ENCODE measurements around the gene SHLD1.

SHLD1 gene

GRCh38 chr20:5908981-5909380 lies 158.8 kb downstream of the SHLD1 start:
- no peak for DNase-seq

DNA sequence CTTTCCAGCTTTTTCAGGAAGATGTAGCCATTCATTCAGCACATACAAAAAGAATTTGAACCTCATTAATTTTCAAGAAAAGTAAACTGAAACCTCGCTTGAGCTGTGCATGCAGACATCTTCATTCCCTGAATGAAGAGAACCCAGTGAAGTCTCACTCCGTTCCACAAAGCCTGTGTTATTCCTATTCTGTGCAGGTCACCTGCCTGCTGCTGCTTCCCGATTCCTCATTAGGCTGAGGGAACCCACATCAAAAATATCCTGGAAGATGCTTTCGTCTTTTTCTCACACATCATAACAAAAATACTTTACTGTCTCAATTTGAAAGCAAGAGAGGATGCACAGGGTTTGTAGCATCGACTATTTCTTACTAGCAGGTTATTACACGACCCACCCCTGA lies 160.0 kb downstream of the SHLD1 start:
- no peak for DNase-seq

DNA sequence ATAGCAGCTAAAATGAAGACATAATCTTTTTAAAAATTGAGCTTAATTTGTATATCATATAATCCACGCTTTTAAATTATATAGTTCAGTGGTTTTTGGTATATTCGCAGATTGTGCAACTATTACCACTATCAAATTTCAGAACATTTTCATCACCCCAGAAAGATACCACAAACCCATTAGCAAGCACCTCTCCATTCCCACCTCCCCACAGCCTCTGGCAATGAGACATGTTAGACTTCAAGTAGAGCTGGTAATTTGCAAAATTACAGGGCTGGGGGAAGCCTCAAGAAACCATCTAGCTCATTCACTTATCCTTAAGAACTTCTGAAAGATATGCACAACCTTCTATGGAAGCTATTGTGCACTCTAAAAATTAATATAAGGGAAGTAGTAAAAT lies 163.0 kb downstream of the SHLD1 start:
- no peak for DNase-seq

Measured in DMS 273 treated with DMSO at 0.1 percent for 48 hours (cell line).